Vagina (tissue), 2 donors: Measurements from ENCODE around the gene STX16.

Experiments used
- POLR2A ChIP-seq, 2 donors: fragments of 450-650 bp; IDR thresholded peaks; one replicate each; pipeline ENCODE4 v1.6.1; 2017; ENCODE audit warnings: antibody characterized with exemption in 2 of 2, mild to moderate bottlenecking in 2 of 2, moderate library complexity in 2 of 2
- TF ChIP-seq, protein P1 (sequence below), 3 experiments: fragments of 450-650 bp in 2 of 3; fragments of 200-600 bp in 1 of 3; sonication (generic) in 1 of 3; IDR thresholded peaks; one replicate each; pipeline ENCODE4 v1.5.1; 2017 to 2019; ENCODE audit warnings: antibody characterized with exemption in 3 of 3, mild to moderate bottlenecking in 2 of 3, moderate library complexity in 2 of 3

- TF ChIP-seq, protein P1, sequence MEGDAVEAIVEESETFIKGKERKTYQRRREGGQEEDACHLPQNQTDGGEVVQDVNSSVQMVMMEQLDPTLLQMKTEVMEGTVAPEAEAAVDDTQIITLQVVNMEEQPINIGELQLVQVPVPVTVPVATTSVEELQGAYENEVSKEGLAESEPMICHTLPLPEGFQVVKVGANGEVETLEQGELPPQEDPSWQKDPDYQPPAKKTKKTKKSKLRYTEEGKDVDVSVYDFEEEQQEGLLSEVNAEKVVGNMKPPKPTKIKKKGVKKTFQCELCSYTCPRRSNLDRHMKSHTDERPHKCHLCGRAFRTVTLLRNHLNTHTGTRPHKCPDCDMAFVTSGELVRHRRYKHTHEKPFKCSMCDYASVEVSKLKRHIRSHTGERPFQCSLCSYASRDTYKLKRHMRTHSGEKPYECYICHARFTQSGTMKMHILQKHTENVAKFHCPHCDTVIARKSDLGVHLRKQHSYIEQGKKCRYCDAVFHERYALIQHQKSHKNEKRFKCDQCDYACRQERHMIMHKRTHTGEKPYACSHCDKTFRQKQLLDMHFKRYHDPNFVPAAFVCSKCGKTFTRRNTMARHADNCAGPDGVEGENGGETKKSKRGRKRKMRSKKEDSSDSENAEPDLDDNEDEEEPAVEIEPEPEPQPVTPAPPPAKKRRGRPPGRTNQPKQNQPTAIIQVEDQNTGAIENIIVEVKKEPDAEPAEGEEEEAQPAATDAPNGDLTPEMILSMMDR (IDR thresholded peaks at IDR 0.05): no peak
- TF ChIP-seq POLR2A (IDR thresholded peaks at IDR 0.05): no peak
These were observed 3.3 kb downstream of the STX16 start for GRCh38 chr20:58654337-58654736.
